AG09319 (cell line): ENCODE measurements around the gene VPREB1.
A peak's percentile ranks its signal among the peaks of the same experiment; 100 is the strongest.
"Not testable (repeated sequence)": the region's sequence is repeated elsewhere in the genome, so short reads cannot be mapped to it uniquely, and the experiment has no call there.

Experiments
- DNase-seq: peaks from one replicate; pipeline ENCODE4 v3.0.0-alpha.2; 2010; ENCODE audit warnings: low read depth; ENCODE audit errors: extremely low read depth

The VPREB1 gene

GRCh38 chr22:22260586-22260985, 16.0 kb downstream of the VPREB1 start:
- not testable (repeated sequence) for DNase-seq

DNA sequence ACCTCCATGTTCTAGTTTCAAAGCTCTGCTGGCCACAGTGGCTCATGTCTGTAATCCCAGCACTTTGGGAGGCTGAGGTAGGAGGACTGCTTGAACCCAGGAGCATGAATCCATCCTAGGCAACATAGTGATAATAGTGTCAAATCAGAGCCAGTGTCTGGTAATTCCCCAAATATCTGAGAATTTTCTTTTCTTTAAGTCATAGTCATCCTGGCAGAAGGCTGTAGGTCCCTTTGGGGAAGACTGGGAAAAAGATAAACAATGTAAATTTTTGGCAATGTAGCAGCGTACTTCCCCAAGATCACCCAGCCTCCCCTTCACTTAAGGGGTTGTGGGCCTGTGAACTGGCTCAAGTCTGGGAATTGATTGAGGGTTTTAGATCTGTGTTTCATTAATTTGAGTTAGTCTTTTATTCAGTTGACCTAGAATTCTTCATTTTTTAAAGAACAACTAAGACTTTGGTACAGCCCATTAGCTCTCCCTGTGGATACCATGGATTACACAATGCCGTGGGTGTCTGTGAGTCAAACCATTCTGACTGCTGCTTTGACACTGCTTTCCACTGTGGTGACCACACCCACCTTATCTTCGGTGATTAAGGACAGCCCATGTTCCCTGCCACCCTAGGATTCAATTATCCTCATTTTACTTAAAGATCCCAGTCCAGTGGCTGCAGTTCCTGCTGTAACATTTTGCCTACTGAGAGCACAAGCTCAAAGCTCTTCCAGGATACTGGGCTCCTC, 17.9 kb downstream of the VPREB1 start:
- DNase-seq: peak; percentile 18

DNA sequence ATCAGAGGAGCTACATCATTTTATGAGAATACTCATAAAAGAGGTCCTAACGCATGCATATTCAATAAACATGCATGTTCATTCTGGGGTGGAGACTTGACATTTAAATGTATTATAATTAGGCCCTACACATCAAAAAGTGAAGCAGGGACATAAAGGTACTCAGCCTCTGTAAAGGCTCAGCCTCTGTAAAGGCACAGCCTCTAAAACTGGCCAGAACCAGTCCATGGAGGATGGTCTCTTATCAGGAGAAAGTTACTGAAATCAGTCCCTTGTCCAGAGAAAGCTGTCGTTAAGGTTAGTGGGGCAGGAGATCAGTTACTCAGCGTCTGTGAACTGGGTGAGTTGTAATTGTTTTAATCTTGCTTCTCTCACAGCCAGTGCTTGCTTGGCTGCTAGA, 19.2 kb downstream of the VPREB1 start:
- DNase-seq: not testable (repeated sequence)

GRCh38 chr22:22270036-22270676, 25.6 kb downstream of the VPREB1 start:
- DNase-seq: not testable (repeated sequence)

DNA sequence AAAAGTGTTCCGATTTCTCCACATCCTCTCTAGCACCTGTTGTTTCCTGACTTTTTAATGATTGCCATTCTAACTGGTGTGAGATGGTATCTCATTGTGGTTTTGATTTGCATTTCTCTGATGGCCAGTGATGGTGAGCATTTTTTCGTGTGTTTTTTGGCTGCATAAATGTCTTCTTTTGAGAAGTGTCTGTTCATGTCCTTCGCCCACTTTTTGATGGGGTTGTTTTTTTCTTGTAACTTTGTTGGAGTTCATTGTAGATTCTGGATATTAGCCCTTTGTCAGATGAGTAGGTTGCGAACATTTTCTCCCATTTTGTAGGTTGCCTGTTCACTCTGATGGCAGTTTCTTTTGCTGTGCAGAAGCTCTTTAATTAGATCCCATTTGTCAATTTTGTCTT, 32.8 kb downstream of the VPREB1 start:
- not testable (repeated sequence) for DNase-seq

GRCh38 chr22:22284962-22285756, 40.6 kb downstream of the VPREB1 start:
- not testable (repeated sequence) for DNase-seq

- not testable (repeated sequence) for DNase-seq
Measured at GRCh38 chr22:22286390-22287105, 42.0 kb downstream of the VPREB1 start.

DNA sequence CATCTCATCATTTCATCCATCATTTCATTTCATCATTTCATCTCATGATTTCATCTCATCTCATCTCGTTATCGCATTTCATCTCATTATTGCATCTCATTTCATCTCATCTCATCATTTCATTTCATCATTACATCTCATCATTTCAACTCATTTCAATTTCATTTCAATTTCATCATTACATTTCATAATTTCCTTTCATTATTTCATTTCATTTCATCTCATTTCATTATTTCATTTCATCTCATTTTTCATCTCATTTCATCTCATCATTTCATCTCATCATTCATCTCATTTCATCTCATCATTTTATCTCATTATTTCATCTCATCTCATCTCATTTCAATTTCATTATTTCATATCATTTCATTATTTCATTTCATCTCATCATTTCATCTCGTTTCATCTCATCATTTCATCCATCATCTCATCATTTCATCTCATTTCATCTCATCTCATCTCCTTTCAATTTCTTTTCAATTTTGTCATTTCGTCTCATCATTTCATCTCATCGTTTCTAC, 42.6 kb downstream of the VPREB1 start:
- DNase-seq: not testable (repeated sequence)

DNA sequence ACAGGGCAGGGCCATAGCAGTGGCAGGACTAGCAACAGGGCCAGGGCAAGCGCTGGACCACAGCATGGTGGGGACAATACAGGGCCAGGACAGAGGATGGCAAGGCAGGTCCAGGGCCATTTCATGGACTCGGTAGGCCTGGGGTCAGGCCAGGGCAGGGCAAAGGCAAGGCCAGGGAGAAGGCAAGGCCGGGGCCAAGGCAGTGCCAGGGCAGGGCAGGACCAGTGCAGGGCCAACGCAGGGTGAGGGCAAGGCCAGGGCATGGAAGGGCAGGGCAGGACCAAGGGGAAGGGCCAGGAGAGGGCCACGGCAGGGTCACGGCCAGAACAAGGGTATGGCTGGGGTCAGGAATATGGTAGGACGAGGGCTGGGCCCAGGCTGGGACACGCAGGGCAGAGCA, 45.1 kb downstream of the VPREB1 start:
- DNase-seq: not testable (repeated sequence)

GRCh38 chr22:22291129-22291806, 46.7 kb downstream of the VPREB1 start:
- DNase-seq: not testable (repeated sequence)

DNA sequence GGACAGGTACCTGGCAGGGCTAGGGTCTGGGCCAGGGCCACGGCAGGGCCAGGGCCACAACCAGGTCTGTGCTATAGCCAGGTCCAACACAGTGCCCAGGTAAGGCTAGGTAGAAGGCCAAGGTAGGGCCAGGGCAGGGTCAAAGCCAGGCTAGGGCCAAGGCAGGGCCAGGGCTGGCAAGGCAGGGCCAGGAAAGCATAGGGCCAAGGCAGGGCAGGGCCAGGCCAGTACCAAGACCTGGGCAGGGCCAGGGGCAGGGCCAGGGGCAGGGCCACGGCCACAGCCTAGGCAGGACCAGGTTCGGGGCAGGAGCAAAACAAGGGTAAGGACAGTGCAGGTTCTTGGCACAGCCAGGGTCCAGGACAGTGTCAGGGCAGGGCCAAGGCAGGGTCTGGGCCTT, 48.1 kb downstream of the VPREB1 start:
- not testable (repeated sequence) for DNase-seq

GRCh38 chr22:22293436-22293835, 48.9 kb downstream of the VPREB1 start:
- not testable (repeated sequence) for DNase-seq

- not testable (repeated sequence) for DNase-seq
Measured at GRCh38 chr22:22294641-22295040, 50.1 kb downstream of the VPREB1 start.
